ENCODE results near the gene AQP2.

DNA sequence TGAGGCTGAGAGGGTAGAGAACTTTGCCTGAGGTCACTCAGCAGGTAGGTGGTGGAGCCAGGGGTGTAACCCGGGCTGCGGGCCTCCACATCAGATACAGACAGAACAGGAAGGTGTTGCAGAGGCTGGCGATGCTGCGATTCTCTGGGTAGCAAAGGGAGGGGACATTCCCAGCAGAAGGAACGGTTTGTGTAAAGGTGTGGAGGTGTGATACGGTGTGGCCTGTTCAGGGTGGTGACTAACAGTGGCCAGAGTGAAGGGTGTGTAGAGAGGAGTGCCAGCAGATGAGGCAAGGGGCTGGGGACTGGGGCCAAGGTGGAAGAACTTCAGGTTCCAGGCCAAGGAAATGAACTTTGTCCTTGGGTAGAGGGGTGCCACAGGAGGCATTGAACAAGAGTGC lies 28.6 kb upstream of the AQP2 start:
- TF ChIP-seq POLR2A (IDR thresholded peaks at IDR 0.05; ENCODE audit: low read length) (no peak), GATA1 (IDR thresholded peaks at IDR 0.05; ENCODE audit: low read depth, low read length) (no peak)

Data from erythroblast (primary cell).